ENCODE data around the gene RELA.

RELA gene

DNA sequence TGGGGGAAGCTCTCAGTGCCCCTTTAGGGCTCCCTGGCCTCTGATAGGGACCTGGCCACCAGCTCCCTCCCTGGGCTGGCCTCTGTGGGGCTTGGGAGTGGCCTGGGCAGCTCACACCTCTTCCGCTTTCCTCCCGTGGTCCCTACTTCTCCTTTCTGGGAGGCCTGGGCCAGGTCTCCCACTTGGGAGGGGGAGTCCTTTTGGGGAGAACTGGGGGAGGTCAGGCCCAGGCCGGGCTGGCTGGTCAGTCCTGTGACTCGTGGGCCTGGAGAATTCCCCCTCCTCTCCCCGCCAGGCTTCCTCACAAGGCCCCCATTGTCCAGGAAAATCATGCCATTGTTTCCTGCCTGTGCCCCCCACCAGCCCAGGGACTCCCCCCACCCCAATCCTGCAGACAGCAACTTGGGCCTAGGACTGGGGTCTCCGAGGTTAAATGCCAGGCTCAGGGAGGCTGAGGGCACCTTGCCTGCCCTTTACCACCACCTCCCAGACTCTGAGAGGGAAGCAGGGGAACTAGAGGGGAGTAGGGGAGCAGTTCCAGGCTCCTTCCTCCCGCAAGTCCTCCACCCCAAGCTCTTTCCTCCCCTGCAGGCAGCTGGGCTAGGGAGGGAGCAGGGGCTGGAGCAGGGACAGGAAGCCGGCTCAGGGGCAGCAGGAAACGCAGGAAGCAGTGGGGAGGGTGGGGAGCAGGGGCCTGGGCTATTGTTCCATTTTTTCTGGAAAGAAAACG lies 51.5 kb downstream of the RELA start:
- DNase-seq, result no peak

DNA sequence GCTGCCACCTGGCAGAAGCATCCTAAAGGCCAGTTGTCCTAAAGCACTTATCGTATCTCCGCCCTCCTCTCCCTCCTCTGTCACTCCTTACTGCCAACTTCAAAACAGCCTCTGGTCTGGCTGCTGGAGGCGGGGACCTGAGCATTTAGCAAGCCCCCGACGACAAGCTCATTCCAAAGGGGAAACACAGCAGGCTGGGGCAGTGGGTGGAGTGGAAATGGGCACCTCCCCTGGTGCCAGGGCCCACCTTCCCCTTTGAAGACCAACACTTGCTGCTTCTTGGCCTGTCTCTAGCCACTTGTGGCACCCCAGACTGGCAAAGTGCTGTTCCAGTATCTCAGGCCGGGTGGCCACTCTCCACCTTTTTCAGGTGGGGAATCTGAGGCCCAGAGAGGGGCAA lies 52.3 kb downstream of the RELA start:
- DNase-seq, result no peak

DNA sequence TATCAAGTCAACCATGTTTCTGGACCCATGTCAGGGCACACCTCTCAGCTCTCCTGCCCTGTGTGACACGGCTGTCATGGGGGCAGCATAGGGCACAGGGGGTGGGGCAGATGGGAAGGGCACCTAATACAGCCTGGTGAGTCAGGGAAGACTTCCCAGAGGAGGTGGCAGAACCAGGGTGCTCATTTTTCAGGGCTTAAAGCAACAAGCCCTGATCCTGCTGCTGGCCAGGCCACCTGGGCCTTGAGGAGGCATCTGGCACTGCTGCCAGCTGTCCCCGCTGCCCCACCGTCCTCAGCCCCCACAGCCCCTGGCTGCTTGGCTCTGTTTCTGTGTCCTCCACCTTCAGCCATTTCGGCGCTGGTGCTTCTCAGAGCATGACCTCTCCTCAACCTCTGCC lies 53.1 kb downstream of the RELA start:
- no peak for DNase-seq

DNA sequence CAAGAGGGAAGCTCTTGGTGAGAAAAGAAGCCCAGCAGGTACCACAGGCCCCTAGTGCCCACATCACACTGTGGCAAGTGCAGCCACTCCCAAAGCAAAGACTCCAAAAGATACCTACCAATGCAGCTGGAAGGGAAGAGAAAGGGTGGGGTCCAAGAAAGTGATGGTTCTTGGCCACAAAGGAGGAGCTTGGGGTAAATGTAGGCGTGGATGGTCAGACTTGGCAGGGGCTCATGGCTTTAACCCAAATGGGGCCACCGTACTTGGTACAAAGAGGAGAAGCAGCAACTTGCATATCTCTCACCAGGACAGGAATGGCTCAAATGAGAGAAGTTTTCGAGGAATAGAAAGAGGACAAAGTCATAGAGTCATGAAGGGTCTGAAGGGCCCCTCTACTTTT lies 53.5 kb downstream of the RELA start:
- DNase-seq, result no peak

DNA sequence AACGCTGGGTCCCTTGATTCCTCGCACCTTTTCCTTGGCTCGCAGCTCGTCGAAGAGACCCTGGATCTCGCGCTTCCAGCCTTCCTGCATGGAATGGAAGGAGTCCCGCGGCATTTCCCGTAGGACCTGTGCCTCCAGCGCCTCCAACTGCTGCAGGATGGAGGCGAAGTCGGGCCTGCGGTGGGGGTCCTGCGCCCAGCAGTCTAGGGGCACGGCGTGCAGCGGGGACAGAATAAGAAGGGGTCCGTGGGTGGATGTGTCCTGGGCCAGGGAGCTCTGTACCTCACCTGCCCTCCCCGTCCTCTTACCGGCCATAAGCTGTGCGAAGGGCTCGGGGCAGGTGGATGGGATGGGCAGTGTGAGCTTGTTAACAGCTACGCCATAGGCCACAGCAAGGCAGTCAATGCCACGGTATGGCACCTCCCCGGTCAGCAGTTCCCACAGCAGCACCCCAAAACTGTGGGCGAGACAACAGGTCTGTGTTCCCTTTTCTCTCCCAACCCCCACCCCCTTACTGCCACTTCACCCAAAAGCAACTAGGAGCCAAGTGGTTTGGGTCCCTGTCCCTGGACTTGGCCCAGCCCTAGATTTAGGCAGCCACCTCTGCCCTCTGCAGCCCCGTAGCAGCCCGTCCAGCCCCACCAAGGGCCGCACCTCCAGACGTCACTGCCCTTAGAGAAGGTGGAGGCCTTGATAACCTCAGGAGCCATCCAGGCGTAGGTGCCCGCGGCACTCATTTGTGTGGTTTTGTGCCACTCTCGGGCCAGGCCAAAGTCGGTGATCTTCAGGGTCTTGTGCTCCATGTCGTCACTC lies 54.9 kb downstream of the RELA start:
- DNase-seq, result no peak

DNA sequence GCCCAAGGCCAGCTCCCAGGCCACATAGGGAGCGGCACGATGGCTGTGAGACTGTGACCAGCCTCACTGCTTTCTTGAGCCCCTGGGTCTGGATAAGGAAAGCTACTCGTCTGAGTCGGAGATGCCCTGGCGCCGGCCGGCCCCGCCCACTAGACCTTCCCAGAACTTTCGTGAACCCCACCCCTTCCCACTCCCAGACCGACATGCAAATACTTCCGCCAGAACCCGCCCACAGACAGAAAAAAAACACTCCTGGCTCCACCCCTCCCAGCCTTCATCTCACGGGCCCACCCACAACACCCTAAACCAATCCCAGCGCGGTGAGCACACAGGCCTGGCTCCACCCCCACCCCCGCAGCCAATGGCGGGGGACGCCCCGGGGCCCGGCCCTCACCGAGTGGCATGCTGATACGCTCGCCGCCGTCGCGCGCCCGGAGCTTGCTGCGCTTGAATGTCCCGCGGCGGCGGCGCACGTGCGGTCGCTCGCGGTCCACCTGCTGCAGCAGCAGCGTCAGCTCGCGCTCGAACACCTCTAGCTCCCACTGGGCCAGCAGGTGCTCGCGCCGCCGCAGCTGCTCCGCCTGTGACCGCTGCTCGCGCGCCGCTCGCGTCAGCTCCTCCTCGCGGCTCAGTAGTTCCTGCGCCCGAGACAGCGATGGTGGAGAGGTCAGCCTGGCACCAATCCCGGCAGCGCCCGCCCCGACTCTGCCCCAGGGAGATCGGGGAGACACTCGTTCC lies 55.7 kb downstream of the RELA start:
- DNase-seq, result peak; percentile 67

DNA sequence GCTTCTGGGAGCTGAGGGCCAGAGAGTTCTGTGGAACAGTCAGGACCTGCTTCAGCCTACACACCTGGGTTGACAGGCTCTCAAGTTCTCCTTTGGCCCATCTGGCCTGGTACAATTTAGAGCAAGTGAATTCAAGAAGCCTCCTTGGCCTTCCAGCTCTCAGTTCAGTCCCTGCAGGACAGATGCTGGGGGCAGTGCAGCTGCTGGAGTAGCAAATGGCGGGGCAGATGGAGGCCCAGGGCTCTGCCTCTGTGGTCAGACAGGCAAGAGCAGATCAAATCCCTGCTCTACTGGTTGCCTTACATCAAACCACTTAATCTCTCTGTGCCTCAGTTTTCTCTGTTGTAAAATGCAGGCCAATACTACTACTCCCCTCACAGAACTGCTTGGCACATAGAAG lies 58.5 kb downstream of the RELA start:
- no peak for DNase-seq
